ENCODE measurements around the gene TMUB1.

The TMUB1 gene

DNA sequence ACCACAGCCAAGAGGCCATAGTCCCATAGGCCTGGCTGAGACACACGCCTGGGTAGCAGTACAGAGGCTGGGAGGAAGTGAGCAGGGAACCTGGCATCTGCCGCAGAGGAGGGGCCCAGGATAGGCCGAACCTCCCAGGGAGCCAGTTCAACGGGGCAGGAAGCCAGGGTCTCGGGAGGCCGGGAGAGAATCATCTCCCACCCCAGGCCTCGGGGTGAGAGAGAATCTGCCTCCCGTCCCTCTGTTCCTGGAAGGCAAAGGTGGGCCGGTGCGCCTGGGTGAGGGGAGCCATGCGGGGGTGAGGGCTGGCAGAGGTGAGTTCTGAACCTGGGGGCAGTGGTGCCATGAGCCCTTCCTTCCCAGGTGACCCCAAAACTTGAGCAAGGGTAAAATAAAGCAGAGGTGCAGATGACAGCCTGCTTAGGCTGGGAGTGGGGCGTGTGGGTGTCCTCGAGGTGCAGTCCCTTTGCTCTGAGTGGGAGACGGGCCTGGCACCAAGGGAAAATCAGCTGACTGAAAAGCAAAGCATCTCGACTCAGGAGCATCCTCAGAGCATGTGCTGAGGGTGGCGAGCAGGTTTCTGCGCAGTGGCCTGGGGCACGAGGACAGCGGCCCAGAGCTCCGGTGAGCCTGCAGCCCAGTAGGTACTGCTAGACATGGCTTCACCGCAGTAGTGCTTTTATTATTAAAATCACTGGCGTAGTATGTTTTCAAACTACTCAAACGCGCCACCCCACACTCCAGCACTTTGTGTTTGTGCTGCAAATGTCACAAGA, 18.5 kb upstream of the TMUB1 start:
- DNase-seq = no peak

DNA sequence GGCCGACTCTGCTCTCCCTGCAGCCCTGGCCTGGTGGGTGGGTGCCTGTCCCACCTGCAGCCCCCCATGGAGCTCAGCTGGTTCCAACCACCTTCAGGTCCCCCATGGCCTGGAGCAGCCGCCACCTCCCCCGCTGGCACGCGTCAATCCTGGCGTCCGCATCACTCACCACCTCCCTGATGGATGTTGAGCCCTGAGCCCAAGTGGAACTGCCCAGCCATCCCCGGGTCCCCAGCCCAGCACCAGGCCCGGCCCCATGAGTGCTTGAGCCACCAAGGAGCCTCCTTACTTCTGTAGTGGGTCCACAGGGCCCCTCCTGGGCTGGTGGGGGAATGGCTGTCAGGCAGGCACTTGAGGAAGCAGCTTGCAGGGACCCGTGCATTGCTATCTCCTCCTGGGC, 17.6 kb upstream of the TMUB1 start:
- no peak for DNase-seq

DNA sequence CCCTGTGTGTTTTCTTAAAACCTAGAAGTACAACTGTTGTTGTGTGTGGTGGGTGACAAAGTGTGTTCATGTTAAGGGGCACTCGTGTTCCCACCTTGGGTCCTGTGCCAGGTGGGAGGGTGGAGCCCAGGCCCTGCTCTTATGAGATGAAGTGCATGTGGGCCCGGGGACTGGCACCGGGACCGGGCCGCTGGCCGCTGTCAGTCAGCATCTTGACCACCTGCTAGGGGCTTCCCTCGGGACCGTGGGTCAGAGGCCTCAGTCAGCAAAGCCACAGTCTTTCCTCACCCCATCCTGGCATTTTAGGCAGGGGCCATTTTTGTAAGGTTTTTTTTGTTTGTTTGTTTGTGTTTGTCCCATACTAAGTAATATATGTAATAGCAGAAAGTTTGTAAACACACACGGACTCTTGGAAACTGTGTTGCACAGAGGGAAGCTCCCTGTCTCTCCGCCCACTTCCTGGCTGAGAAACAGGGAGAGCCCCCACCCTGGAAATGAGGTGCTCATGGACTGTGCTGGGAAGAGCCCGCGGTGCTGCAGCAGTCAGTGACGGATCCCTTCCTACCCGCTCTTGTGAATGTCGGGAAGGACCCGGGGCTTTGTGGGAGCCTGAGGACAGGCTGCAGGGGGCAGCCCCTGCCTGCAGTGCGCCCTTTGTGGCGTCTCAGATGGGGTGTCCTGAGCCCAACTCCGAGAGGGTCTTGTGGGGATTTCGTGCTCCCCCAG, 16.4 kb upstream of the TMUB1 start:
- no peak for DNase-seq

DNA sequence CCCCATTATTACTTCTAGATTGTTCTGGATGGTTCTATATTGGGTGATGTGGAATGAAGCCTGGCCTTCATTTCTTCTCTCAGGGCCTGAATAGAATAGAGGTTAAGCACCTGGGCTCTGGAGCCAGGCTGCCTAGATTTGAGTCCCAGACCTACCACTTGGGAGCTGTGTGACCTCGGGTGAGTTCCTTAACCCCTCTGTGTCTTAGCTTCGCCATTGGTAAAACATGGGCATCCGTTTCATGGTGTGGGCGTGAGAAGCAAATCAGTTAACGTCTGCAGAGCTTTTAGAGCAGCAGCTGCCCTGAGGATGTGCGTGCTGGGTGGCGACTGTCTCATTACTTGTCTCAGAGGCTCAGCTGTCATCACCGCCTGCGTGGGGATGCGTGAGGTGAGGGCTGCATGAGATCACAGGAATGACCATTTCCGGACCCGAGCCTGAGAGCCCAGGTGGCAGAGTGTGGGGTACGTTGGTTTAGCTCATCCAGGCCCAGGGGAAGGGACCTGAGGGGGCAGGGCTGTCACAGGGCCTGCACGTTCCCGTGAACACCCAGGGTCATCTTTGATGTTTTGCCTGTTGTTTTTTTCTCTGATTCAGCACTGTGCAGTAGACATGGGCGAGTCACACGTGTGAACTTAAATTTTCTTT, 12.7 kb upstream of the TMUB1 start:
- no peak for DNase-seq

DNA sequence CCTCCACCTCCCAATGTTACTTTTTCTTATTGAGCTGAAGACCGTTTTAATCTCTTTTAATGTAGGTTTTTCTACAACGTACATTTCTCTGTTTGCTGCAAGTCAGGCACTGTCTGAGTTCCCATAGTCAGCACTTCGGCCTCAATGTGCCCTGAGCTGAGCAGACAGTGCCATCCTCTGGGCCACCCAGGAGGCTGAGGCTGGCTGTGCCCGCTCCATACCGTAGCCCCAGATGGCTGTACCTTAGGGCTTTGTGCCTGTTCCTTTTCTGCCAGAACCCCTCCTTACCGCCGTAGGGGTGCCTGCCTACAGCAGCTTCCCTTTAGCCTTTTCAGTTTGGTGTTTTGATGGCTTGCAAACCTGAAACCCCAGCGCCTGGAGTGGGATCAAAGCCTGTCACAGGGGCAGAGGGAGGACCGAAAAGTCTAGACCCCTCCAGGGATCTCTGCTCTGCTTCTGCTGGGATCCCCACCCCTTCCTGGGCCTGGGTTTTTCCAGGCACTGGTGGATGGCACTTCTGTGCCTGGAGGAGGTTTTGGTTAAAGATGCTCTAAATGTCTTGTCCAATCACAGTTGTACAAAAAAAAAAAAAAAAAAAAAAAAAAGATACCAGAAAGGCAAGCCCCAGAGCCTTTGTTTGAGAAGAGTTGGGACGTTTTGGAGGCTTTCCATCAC, 12.0 kb upstream of the TMUB1 start:
- DNase-seq = no peak

DNA sequence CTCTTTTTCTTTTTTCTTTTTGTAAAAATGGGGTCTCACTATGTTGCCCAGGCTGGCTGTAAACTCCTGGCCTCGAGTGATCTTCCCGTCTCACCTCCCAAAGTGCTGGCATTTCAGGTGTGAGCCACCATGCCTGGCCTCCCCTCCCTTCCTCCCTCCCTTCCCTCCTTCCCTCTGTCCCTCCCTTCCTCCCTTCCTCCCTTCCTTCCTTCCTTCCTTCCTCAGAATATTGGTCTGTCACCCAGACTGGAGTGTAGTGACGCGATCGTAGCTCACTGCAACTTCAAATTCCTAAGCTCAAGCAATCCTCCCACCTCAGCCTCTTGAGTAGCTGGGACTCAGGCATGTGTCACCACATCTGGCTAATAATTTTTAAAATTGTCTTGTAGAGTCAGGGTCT, 11.4 kb upstream of the TMUB1 start:
- DNase-seq = no peak

DNA sequence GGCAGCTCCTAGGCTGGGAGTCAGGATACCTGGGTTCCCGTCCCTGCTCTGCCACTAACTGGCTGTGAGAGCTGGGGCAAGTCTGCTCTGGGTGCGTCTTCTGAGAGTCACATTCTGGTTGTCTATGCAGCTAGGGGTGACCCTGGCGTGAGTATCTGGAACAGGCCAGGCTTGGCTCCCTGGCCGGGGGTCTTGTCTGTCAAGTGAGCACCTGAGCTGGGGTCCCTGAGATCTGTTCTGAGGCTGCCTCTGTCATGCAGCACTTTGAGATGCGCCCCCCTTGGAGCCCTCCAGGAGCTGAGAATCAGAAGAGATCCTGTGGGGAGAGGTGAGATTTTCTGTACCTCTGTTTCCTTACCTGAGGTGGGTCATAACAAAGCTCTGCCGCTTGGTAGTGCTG, 10.5 kb upstream of the TMUB1 start:
- no peak for DNase-seq

DNA sequence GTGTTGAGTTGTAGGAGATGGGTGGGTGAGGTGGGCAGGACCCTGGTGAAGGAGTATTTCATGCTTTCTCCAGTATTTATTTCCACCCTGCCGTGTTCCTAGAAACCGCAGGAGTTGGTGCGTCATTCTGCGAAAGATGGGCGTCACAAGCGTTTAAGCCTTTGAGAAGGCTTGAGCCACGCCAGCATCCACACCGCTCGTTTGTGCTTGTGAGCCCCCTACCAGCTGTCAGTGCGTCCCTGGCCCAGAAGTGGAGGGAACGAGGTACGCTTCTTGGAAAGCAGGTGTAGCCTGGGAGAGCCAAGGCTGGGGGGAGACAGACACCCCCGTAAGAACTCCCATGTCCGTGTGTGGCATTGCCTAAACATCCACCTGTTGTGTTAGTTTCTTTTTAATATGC, 8.7 kb upstream of the TMUB1 start:
- no peak for DNase-seq

DNA sequence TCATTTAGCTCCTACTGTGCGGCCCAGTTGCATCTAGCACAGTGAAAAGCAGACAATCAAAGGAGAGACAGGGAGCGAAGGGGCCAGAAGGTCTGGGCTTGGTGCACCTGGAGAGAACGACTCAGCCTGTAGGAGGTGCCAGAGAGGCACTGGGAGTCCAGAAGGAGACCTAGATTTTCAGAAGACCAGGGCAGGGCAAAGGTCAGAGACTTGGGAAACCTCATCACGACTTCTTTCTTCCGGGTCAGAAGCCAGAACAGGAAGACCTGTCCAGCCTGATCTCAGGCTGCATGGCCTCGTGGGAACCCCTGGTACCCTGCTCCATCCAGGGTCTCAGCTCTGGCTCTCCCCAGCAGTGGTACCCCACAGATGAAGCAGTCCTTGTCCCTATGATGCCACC, 8.1 kb upstream of the TMUB1 start:
- no peak for DNase-seq

DNA sequence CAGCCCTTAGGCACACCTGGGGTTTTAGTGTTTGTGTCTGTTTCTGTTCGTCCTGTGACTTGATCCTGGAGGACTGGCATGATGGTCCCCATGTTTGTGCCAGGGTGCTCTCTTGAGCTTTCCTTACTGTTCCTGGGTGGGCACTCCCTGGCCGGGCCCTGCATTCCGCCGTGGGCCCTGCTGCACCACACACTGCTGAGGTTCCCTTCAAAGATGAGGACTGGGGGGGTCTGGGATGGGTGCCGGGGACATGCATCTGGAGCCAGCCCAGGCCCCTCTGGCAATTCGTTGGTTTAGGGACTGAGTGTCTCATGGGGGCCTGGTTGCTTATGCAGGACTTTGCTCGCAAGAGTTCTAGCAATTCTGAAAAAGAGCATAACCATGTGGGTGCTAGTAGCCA, 7.7 kb upstream of the TMUB1 start:
- DNase-seq = no peak

DNA sequence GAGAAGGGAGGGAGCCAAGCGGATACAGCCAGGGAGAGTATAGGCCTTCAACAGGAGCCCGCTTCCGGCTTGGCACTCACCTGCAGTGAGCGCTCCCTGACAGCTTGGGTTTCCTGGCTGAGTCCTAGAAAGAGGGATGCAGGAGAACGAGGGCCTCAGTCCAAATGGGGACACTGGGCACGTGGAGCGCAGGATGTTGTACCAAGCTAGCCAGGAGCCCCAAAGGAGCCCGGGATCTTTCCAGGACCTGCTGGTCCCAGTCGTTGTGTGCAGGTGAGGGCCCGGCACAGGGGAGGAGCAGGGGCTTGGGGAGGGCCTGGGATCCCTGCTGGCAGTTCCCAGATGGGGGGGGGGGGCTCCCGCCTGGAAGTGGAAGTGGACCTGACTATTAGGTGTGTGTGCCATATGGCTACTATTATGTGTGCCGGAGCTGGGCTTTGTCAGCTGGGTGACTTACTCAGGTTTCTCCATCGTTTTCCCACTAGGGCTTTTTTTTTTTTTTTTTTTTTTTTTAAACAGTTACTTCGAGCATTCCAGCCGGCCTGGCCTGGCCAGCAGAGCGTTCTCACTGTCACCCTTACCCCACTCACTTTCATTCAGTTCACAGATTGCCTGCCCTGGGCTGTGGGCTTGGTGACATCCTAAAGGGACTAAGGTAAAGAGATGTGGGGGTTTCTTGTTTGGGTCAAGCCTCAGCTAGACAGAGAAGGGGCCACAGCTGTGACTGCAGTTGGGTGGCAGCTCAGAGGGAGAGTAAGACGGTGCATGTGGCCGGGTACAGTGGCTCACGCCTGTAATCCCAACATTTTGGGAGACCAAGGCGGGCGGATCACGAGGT, 6.8 kb upstream of the TMUB1 start:
- DNase-seq = no peak

DNA sequence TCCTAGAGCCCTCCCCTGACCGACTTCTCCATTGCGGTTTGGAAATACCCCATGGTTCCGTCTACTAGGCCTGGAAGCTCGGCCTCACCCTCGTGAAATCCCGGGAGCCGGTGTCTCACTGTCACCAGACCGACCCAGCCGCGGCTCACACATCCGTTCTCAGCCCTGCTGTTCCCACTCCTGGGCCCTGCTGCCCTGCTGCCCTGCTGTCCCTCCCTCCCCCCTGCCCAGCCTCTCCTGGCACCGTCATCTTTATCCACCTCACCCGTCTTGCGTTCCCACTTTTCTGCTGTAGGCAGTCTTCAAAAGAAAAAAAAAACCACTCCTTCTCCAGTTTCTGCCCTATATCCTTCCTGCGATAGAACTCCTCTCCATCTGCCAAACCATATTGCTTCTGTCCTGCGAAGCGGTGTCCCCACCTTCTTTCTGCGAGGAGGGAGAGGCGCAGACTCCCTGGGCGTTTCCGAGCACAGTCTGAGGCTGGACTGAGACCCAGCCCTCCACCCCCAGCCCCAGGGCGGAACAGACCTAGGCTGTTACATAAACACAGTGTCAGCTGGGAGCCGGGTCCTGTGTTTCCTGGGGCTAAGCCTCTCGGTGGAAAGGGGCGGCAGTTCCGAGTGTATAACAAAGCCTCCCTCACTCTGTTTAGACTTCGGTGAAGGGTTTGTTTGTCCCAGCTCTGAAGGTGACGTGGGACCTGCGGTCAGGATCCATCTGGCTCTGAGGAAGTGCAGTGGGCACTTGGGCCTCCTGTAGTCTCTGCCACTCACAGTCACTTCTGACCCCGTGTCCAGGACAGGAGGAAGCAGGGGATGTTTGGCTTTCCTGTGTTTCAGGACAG, 5.8 kb upstream of the TMUB1 start:
- DNase-seq = no peak

DNA sequence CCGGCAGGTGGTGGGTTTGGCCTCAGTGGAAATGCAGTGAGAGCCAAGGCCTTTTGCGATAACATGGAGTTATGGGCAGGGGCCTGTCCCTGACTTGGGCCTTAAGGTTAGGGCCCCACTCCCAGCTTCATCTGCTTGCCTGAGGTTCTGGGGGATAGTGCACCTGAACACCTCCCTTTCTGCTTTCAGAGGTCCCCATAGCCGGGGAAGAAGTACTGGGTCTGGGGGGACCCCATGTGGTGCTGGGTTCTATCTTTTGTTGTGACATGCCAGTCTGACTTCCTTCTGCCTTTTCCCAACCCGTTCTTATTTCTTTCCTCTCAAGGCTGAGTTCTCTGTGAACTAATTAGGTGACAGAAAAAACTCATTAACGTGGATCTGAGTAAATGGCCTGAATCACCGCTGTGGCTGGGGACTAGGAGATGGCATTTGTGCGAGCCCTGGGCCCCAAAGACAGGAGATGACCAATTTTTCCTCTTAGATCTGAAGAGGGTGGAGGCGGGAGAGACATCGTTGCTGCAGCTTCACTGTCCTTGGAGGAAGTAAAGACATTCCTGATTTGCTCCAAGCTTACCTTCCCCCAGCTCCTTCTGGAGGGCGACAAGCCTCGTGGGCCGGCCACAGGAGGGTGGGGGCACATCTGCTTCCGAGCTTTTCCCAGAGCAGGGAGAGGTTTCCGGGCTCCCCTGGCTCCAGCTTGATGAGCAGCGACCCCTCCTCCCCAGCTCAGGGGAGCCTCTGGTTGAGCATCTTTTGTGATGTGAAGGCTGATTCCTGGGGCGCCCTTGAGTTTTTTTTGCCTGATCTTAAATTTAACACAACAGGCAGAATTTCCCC, 4.9 kb upstream of the TMUB1 start:
- no peak for DNase-seq

DNA sequence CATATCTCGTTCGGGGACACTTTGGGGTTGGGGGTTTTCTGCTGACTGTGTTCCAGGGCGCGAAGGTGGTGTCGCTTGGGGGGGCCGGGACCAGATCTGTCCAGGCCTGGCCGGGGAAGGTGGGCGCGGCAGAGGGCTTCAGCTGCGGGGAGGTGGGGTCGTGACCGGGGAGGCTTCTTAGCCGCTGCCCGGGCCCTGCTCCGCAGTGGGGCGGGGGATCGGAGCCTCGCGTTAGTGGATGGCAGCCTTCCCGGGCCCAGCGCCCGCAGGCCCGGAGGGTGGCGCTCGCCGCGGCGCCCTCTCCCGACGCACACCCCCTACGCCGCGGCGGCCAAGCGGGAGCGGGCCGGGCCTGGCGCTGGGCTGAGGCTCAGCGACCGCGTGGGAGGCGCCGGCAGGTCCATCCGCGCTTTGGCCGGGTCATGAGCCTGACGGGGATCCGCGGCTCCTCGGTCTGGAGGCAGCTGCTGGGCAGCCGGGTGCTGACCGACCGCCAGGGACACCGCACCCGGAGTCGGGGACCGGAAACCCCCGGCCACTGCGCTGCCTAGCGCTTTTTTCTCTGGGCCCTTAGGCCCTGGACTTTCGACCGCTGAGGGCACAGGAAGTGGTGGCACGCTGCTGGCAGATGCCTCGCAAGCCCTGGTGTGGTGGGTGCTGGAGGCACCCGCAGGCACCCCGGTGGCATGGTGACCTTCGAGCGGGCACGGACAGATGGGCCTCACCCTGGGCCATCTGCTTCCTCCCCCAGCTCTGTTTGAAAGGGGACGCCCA, 4.1 kb upstream of the TMUB1 start:
- DNase-seq = peak; percentile 35

DNA sequence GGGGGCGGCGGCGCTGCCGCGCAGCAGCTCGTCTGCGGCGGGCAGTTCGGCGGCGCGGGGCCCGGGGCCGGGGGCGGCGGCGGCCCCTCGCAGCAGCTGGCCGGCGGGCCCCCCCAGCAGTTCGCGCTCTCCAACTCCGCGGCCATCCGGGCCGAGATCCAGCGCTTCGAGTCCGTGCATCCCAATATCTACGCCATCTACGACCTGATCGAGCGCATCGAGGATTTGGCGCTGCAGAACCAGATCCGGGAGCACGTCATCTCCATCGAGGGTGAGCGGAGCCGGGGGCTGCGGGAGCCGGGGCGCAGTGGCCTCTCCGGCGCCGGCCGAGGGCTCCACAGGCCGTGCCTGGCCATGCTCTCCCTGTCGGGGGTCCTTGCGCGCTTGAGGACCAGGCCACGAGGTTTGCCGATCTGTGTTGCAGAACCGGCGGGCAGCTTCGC, 3.5 kb upstream of the TMUB1 start:
- DNase-seq = peak; percentile 34

DNA sequence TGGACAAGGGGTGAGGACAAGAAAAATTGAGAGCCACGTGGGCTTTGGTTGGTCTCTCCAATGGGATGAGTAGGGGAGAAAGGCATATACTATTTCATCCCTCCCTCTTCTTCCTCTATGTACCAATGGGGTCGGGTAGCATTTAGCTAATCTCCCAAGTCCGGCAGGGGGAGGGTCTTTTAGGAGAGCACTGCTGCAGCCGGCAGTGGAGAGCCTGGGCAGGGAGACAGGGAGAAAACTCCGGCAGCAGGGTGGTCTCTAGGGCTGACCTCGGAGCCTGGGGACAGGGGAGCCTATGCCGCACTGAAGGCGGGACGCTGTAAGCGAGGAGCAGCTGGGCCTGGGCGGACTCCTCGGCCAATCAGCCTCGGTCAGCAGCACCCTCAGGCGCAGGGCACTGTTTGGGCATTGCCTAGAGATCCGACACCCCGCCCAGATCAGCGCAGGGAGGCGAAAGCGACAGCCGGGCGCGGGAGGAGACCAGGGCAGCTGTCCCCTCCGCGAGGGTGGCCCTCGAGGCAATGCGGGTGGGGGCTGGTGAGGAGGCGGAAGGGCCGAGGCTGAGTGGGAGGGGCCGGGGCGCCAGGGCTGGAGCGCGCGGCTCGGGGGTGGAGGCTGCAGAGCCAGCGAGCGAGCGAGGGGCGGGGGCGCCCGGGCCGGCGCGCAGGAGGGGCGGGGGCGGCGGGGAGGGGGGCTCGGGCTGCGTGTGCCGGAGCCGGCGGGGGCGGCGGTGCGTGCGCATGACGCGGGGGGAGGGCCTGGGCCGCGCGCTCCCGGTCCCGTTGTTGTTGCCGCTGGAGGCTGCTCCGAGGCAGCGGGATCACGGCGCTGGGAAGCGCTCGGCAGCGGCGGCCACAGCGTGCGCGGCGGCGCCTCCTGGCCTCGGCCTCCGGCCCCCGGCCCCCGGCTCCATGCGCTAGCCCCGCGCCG, 2.7 kb upstream of the TMUB1 start, which contains the start of gene AGAP3:
Gene AGAP3 (plus strand): TSS at position 785 of the 930 bp plus-strand sequence. CDS start 267 bp downstream, outside the sequence.
- peak; percentile 66 for DNase-seq

DNA sequence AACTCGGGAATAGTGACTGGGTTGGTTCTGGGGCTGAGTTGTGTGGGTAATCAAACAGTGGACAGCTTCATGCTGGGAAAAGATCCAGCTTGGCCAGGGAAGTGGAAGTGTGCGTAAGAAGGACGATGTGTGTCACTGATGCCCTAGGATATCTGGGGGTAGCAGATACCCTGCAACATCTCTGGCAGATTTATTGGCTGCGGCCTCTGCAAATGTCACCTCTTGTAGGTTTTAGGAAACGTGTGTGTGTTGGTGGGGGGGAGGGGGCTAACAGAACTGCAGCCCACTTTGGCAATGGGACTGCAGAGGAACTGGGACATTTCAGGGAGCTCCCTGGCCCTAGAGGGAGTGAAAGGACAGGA, 2.0 kb upstream of the TMUB1 start:
- DNase-seq = no peak

DNA sequence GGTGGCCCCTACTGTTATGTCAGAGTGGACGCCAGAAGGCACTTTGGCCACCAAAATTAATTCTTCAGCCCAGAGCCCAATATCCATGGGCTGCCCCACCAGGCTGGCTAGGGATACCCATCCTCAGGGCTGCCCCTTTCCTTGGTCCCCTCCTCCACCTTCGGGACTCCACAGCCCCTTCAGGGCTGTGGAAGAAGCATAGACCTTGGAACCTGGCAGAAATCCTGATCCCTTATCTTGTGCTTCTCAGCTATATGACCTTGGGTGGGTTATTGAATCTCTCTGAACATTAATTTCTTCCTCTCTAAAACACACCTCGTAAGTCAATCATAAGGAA, 499 bp upstream of the TMUB1 start:
- no peak for DNase-seq

All from NCI-H1105 (cell line).